Esophagus muscularis mucosa (tissue), 3 donors: Measurements from ENCODE around the gene NRXN3.

Experiments used
- EP300 ChIP-seq: sonication (generic); formaldehyde crosslinking; IDR thresholded peaks from one replicate; pipeline ENCODE4 v1.6.1; 2017; ENCODE audit warnings: antibody characterized with exemption
- TF ChIP-seq, protein P1 (sequence below), 3 experiments: fragments of 200-600 bp in 2 of 3; fragments of 450-650 bp in 1 of 3; sonication (generic) in 2 of 3; IDR thresholded peaks; one replicate each; pipeline ENCODE4 v1.5.1; 2017 to 2019; ENCODE audit warnings: antibody characterized with exemption in 3 of 3, mild to moderate bottlenecking in 2 of 3, moderate library complexity in 1 of 3

DNA sequence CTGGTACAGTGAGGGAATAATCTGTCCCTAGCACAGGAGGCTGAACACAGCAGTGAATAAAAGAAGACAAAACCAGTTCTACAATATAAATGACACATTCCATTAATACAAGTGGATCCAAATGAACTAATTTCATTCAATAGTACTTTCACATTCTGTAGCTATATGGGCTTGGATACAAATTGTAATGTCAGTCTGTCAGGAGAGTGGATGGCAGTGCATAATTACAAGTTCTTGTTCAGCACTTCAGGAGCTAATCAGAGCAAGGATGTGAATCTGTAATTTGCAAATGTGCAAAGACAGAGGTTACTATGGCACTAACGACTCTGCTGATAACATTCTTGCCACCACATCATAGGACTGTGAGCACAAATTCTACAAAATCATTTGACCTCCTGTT, 1343.3 kb downstream of the NRXN3 start:
- TF ChIP-seq, protein P1, sequence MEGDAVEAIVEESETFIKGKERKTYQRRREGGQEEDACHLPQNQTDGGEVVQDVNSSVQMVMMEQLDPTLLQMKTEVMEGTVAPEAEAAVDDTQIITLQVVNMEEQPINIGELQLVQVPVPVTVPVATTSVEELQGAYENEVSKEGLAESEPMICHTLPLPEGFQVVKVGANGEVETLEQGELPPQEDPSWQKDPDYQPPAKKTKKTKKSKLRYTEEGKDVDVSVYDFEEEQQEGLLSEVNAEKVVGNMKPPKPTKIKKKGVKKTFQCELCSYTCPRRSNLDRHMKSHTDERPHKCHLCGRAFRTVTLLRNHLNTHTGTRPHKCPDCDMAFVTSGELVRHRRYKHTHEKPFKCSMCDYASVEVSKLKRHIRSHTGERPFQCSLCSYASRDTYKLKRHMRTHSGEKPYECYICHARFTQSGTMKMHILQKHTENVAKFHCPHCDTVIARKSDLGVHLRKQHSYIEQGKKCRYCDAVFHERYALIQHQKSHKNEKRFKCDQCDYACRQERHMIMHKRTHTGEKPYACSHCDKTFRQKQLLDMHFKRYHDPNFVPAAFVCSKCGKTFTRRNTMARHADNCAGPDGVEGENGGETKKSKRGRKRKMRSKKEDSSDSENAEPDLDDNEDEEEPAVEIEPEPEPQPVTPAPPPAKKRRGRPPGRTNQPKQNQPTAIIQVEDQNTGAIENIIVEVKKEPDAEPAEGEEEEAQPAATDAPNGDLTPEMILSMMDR (IDR thresholded peaks at IDR 0.05) = no peak
- TF ChIP-seq EP300 = no peak
